GM18505 (cell line): ENCODE results near the gene SOD1.
A peak's percentile ranks its signal among the peaks of the same experiment; 100 is the strongest.
"Not testable (repeated sequence)": the region's sequence is repeated elsewhere in the genome, so short reads cannot be mapped to it uniquely, and the experiment has no call there.

Experiments
- ATAC-seq: cut with Tn5 transposase; IDR thresholded peaks from one replicate; pipeline ENCODE4 v1.9.1; 2021; ENCODE audit not compliant: unreplicated experiment
- POLR2A ChIP-seq: IDR thresholded peaks from 4 replicates; pipeline ENCODE4 v1.6.1; 2011; ENCODE audit warnings: borderline replicate concordance; ENCODE audit not compliant: insufficient read depth, insufficient read length; ENCODE audit errors: extremely low read depth

The SOD1 gene

DNA sequence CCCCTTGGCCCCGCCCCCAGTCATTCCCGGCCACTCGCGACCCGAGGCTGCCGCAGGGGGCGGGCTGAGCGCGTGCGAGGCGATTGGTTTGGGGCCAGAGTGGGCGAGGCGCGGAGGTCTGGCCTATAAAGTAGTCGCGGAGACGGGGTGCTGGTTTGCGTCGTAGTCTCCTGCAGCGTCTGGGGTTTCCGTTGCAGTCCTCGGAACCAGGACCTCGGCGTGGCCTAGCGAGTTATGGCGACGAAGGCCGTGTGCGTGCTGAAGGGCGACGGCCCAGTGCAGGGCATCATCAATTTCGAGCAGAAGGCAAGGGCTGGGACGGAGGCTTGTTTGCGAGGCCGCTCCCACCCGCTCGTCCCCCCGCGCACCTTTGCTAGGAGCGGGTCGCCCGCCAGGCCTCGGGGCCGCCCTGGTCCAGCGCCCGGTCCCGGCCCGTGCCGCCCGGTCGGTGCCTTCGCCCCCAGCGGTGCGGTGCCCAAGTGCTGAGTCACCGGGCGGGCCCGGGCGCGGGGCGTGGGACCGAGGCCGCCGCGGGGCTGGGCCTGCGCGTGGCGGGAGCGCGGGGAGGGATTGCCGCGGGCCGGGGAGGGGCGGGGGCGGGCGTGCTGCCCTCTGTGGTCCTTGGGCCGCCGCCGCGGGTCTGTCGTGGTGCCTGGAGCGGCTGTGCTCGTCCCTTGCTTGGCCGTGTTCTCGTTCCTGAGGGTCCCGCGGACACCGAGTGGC lies at the start of gene SOD1:
Gene SOD1, plus strand, starts transcription at position 158 of the 723 bp plus-strand sequence. Its CDS starts 77 bp downstream, at position 235.
- peak; percentile 99 for TF ChIP-seq POLR2A
- peak; percentile 96 for ATAC-seq

DNA sequence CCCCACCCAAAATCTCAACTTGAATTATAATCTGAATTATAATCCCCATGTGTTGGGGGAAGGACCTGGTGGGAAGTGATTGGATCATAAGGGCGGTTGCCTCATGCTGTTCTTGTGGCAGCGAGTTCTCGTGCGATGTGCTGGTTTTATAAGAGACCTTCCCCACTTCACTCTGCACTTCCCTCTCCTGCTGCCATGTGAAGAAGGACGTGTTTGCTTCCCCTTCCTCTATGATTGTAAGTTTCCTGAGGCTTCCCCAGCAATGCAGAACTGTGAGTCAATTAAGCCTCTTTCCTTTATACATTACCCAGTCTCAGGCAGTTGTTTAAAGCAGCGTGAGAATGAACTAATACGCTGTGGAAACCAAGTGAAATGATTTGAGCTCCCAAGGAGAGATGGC lies 48.0 kb upstream of the SOD1 start:
- no peak for TF ChIP-seq POLR2A
- no peak for ATAC-seq

DNA sequence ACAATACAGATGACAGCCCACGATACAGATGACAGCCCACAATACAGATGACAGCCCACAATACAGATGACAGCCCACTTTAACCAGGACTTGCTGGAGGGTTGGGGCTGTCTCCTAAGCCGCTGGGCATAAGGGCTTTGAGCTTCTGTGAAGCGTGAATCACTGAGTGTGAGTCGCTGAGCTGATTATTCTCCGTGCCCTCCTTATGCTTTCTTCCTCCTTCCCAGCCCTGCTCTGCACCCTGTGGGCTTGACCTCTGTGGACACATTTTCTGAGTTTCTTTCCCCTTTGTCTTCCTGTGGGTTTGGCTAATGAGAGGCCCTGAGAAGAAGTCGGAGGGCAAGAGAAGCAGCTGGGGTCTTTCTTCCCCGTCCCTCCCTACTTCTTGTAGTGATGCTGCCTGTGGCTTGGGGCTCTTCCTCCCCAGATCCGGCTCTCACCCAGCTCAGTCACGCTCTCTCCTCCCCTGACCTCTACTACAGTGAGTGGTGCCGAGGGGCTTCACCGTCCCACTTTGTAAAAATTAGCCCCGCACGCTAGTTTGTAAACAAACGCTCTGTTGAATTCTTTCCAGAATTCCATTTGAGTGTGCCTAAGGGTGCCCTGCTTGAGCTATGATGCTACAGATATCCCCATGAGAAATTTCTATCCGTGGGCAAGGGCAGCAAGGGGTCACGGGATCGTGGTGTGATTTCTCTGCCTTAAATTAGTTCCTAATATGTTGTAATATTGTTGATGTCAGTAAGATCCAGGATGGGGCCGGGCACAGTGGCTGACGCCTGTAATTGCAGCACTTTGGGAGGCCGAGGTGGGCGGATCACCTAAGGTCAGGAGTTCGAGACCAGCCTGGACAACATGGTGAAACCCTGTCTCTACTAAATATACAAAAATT lies 46.4 kb upstream of the SOD1 start:
- no peak for TF ChIP-seq POLR2A

DNA sequence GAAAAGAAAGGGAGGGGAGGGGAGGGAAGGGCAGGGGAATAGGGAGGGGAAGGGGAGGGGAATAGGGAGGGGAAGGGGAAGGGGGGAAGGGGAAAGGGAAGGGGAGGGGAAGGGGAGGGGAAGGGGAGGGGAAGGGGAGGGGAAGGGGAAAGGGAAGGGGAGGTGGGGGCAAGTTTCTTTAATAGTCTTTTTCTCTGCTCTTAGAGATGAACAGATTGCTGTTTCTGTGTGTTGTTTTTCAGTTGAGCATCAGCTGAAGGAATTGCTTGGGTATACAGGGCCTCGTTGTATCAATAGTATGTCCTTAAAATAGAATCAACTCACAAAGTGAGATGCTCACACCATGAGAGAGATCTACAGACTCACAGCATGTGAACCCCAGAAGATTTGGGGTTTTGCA lies 44.8 kb upstream of the SOD1 start:
- no peak for ATAC-seq
- TF ChIP-seq POLR2A, result no peak

More for the DNA sequence above, 46.4 kb upstream of the SOD1 start:
- ATAC-seq, result no peak

DNA sequence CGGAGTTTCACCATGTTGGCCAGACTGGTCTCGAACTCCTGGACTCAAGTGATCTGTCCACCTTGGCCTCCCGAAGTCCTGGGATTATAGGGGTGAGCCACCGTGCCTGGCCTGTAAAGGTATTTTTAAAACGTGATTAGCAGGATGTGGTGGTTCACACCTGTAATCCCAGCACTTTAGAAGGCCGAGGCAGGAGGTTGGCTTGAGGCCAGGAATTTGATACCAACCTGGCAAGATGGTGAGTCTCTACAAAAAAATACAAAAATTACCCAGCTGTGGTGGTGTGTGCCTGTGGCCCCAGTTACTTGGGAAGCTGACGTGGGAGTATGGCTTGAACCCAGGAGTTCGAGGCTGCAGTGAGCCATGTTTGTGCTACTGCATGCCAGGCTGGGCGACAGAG lies 43.3 kb upstream of the SOD1 start:
- no peak for TF ChIP-seq POLR2A
- ATAC-seq, result no peak

DNA sequence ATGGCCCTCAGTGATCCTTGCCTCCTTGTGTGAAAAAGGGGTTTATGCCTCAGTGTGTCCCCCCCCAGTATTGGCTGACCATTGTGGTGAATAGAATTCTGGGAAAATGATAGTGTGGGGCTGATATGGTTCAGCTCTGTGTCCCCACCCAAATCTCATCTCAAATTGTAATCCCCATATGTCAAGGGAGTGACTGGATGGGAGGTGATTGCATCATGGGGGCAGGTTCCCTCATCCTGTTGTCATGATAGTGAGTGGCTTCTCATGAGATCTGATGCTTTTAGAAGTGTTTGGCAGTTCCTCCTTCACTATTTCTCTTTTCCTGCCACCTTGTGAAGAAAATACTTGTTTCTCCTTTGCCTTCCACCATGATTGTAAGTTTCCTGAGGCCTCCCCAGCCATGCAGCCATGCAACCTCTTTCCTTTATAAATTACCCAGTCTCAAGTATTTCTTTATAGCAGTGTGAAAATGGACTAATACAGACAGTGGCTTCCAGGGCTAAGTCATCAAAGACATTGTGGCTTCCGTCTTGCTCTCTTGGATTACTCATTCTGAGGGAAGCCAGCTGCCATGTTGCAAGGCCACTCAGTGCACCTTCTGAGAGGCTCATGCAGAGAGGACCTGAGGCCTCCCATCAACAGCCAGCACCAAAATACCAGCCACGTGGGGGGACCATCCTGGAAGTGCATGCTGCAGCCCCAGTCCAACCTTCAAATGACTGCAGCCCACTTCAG lies 40.6 kb upstream of the SOD1 start:
- no peak for ATAC-seq
- TF ChIP-seq POLR2A, result no peak

DNA sequence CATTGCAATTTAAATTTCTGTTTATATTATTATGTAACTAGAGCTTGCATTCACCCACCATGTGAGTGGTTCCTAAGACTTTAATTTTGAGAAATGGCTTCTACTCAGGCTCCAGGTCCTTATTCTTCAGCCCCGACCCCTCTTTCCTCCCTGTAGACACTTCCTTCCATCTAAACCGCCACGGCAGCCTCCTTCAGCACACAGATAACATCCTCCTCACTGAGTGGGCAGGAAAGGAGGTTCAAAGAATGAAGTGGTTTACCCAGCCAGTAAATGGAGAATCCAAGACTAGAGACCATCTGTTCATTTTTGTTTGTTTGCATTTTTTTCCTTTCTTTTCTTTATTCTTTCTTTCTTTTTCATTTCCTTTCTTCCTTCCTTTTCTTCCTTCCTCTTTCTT lies 37.1 kb upstream of the SOD1 start:
- no peak for ATAC-seq
- TF ChIP-seq POLR2A, result no peak

DNA sequence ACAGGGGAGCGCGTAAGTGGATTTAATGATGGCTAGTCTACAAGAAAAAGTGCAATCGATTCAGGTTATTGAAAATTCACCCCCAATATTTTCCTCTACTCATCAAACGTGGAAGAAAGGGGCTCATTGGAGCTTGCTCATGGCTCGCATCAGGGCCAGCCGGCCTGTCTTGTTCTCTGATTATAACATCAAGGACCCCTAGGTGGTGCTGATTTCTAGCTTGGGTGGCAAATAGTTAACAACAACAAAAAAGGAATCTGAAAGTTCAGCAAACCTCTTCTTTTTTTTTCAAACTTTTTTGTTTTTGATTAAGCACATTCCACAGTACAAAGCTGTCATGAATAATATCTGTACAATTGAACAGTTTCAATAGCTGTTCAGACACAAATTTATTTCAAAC lies 35.8 kb upstream of the SOD1 start:
- no peak for TF ChIP-seq POLR2A
- no peak for ATAC-seq

DNA sequence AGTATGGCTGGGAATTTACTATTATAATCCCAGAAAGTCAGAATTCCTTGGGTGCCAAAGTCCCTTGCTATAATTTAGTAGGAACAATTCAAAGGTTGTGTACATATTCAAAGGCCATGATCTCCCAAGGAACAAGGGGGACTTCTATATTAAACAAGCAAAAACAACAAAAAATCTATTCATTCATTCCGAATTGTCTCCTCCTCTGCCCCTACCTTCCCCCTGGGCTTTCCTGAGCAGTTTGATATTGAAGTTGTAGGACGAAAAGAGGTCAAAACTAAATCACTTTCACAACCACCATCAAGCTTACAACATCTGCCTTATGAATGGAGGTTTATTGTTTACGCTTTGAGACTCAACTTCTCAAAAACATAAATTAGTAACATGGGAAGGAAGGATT lies 35.3 kb upstream of the SOD1 start:
- no peak for TF ChIP-seq POLR2A
- ATAC-seq, result no peak

DNA sequence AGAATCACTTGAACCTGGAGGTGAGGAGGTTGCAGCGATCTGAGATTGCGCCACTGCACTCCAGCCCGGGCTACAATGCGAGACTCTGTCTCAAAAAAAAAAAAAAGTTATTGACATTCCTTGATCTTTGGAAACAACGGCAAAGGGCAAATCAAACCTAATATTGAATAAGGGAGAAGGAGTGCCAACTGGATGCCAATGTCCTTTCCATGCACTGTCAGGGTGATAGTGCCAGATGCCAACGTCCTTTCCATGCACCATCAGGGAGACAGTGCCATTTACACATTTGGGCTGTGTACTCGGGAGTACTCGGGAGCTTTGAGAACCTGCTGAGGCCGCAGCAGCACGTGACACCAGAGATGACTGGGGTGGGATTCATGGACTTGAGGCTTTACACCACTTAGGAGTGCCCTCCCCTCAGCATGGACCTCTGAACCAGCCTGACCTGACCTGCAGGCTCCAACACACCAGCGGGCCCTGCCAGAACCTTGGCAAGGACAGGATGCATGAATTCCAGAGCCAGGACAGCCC lies 34.5 kb upstream of the SOD1 start:
- no peak for TF ChIP-seq POLR2A
- no peak for ATAC-seq

DNA sequence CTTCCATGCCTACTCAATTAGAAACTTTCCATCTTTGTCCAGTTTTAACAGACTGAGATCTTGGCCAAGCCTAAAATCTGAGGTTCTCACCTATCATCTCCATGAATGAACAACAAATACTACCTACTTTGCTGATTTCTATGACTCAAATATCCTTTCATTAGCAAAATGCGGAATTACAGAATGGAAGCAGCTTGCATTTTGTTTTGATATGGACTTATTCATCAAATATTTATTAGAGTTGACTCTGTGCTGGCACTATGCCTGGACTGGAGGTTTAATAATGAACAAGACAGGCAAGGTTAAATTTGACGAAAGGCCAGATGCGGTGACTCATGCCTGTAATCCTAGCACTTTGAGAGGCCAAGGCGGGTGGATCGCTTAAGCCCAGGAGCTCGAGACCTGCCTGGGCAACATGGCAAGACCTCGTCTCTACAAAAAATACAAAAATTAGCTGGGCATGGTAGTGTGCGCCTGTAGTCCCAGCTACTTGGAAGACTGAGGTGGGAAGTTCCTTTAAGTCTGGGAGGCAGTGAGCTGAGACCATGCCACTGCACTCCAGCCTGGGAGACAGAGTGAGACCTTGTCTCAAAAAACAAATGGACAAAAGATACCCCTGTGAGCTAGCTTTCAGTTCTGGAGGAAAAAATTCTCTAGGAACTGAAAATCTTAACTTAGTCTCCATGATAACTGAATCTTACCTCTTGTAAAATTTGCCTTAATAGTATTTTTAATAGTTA lies 29.4 kb upstream of the SOD1 start:
- TF ChIP-seq POLR2A, result no peak
- ATAC-seq, result no peak

DNA sequence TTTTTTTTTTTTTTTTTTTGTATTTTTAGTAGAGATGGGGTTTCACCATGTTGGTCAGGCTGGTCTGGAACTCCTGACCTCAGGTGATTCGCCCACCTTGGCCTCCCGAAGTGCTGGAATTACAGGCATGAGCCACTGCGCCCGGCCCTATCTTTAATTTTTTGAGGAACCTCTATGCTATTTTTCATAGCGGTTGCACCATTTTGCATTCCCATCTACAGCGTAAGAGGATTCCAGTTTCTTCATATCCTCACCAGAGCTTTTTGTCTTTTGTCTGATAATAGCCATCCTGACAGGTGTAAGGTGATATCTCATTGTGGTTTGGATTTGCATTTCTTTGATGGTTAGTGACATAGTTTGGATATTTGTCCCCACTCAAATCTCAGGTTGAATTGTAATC lies 27.6 kb upstream of the SOD1 start:
- not testable (repeated sequence) for ATAC-seq

DNA sequence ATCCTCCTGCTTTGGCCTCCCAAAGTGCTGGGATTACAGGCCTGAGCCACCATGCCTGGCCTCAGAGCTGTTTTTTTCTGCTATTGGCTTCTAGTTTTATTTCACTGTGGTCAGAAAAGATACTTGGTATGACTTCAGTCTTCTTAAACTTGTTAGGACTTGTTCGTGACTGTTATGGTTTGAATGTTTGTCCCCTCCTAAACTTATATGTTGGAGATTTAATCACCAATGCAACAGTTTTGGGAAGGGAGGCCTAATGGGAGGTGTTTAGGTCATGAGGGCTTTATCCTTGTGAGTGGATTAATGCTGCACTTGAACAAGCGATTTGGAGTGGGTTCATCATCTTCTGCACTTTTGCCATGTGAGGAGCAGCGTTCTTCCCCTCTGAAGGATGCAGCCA lies 24.5 kb upstream of the SOD1 start:
- ATAC-seq, result no peak
- TF ChIP-seq POLR2A, result no peak
